Central memory CD4-positive, alpha-beta T cell (primary cell): Measurements from ENCODE around the gene ELOVL4.

Source experiments
- DNase-seq: peaks from one replicate; pipeline ENCODE4 v3.0.0; 2022

The ELOVL4 gene

GRCh38 chr6:79911992-79912391 lies 35.4 kb downstream of the ELOVL4 start:
- no peak for DNase-seq

GRCh38 chr6:79909517-79909916 lies 37.8 kb downstream of the ELOVL4 start:
- DNase-seq: no peak

GRCh38 chr6:79902046-79902445 lies 45.3 kb downstream of the ELOVL4 start:
- no peak for DNase-seq

- DNase-seq: no peak
Observed at GRCh38 chr6:79898076-79898475, 49.3 kb downstream of the ELOVL4 start.

GRCh38 chr6:79896075-79896449 lies 51.3 kb downstream of the ELOVL4 start:
- no peak for DNase-seq

GRCh38 chr6:79895382-79896074 lies 51.8 kb downstream of the ELOVL4 start:
- no peak for DNase-seq

GRCh38 chr6:79894939-79895338 lies 52.4 kb downstream of the ELOVL4 start:
- no peak for DNase-seq

- no peak for DNase-seq
Observed at GRCh38 chr6:79888587-79888986, 58.8 kb downstream of the ELOVL4 start.

- no peak for DNase-seq
Observed at GRCh38 chr6:79878142-79878748, 69.1 kb downstream of the ELOVL4 start.

- DNase-seq: no peak
Observed at GRCh38 chr6:79874531-79875134, 72.7 kb downstream of the ELOVL4 start.

- DNase-seq: no peak
Observed at GRCh38 chr6:79872986-79873385, 74.4 kb downstream of the ELOVL4 start.

GRCh38 chr6:79872303-79872702 lies 75.0 kb downstream of the ELOVL4 start:
- DNase-seq: no peak

GRCh38 chr6:79869600-79870084 lies 77.7 kb downstream of the ELOVL4 start:
- peak; percentile 63 for DNase-seq

- no peak for DNase-seq
Observed at GRCh38 chr6:79869184-79869583, 78.2 kb downstream of the ELOVL4 start.

GRCh38 chr6:79868098-79868722 lies 79.1 kb downstream of the ELOVL4 start:
- DNase-seq: peak; percentile 35
